ENCODE results near the gene DDOST. TPM values are rescaled to one million over a fixed set of nuclear protein-coding genes. Genes with fewer than 3 reads are reported as not detected.
"Not testable (repeated sequence)": the region's sequence is repeated elsewhere in the genome, so short reads cannot be mapped to it uniquely, and the experiment has no call there.

The DDOST gene
- total RNA-seq, 1 donor from 2014 or later: 182 TPM

GRCh38 chr1:20691872-20692271 is 30.7 kb upstream of the DDOST start:
- DNase-seq (ENCODE audit: low read depth): no peak

- no peak for DNase-seq (ENCODE audit: low read depth)
Measured at GRCh38 chr1:20689645-20690056, 28.5 kb upstream of the DDOST start.

GRCh38 chr1:20686883-20687725 is 25.9 kb upstream of the DDOST start:
- DNase-seq (ENCODE audit: low read depth): no peak

- no peak for DNase-seq (ENCODE audit: low read depth)
Measured at GRCh38 chr1:20685741-20686140, 24.6 kb upstream of the DDOST start.

- no peak for DNase-seq (ENCODE audit: low read depth)
Measured at GRCh38 chr1:20685099-20685662, 24.0 kb upstream of the DDOST start.

GRCh38 chr1:20684651-20685050 is 23.5 kb upstream of the DDOST start:
- no peak for DNase-seq (ENCODE audit: low read depth)

- no peak for DNase-seq (ENCODE audit: low read depth)
Measured at GRCh38 chr1:20684050-20684620, 23.0 kb upstream of the DDOST start.

GRCh38 chr1:20683614-20684013 is 22.4 kb upstream of the DDOST start:
- no peak for DNase-seq (ENCODE audit: low read depth)

- DNase-seq (ENCODE audit: low read depth): no peak
Measured at GRCh38 chr1:20682571-20683236, 21.5 kb upstream of the DDOST start.

GRCh38 chr1:20681999-20682398 is 20.8 kb upstream of the DDOST start:
- DNase-seq (ENCODE audit: low read depth): no peak

- no peak for DNase-seq (ENCODE audit: low read depth)
Measured at GRCh38 chr1:20680269-20680668, 19.1 kb upstream of the DDOST start.

- DNase-seq (ENCODE audit: low read depth): no peak
Measured at GRCh38 chr1:20678599-20678998, 17.4 kb upstream of the DDOST start.

- DNase-seq (ENCODE audit: low read depth): not testable (repeated sequence)
Measured at GRCh38 chr1:20673626-20674025, 12.5 kb upstream of the DDOST start.

- DNase-seq (ENCODE audit: low read depth): no peak
Measured at GRCh38 chr1:20672265-20672632, 11.1 kb upstream of the DDOST start.

GRCh38 chr1:20670936-20671335 is 9.8 kb upstream of the DDOST start:
- DNase-seq (ENCODE audit: low read depth): no peak

- DNase-seq (ENCODE audit: low read depth): no peak
Measured at GRCh38 chr1:20668581-20668980, 7.4 kb upstream of the DDOST start.

- DNase-seq (ENCODE audit: low read depth): peak; percentile 11
Measured at GRCh38 chr1:20666804-20667203, 5.6 kb upstream of the DDOST start.

GRCh38 chr1:20666146-20666545 is 5.0 kb upstream of the DDOST start:
- no peak for DNase-seq (ENCODE audit: low read depth)

- DNase-seq (ENCODE audit: low read depth): no peak
Measured at GRCh38 chr1:20665726-20666125, 4.6 kb upstream of the DDOST start.

- no peak for DNase-seq (ENCODE audit: low read depth)
Measured at GRCh38 chr1:20663969-20664715, 3.0 kb upstream of the DDOST start.

- no peak for DNase-seq (ENCODE audit: low read depth)
Measured at GRCh38 chr1:20663365-20663764, 2.2 kb upstream of the DDOST start.

GRCh38 chr1:20662110-20662475 is 924 bp upstream of the DDOST start:
- no peak for DNase-seq (ENCODE audit: low read depth)

Measured in renal cortical epithelial cell (primary cell).